K562 (cell line): ENCODE results near the gene ILKAP. TPM values are rescaled to one million over a fixed set of nuclear protein-coding genes. Genes with fewer than 3 reads are reported as not detected.

Experiments used
- ATAC-seq: fragments of 200-7000 bp; cut with Tn5 transposase; 3 replicates; pipeline ENCODE4 v1.9.1; 2020; ENCODE audit warnings: moderate library complexity
- BruUV-seq: library from RNA; stranded (reverse); fragments of 400-500 nt; replicated peaks from 2 replicates; lab custom pipeline; 2021; lab: Mats Ljungman, UMichigan
- CTCF ChIA-PET: fragments of 300-600 bp; formaldehyde crosslinking; extraction: SDS; loops from one replicate; lab custom pipeline; 2021; ENCODE audit warnings: low intra/inter-chr PET ratio; lab: Yijun Ruan, JAX
- POLR2A ChIA-PET: fragments of 300-600, 350-650 bp; sonication (Branson Sonifier 250); formaldehyde crosslinking; extraction: SDS; loops from one replicate; lab custom pipeline; 2021; ENCODE audit warnings: antibody characterized with exemption, inconsistent platforms; lab: Yijun Ruan, JAX
- DNase-seq, 4 experiments: peaks; one replicate each; pipeline versions ENCODE4 v3.0.0 to v3.0.0-alpha.2; 2011 to 2018; ENCODE audit warnings: low spot score in 3 of 4, mixed read lengths in 3 of 4; ENCODE audit errors: extremely low read depth in 1 of 4
- FAIRE-seq: peaks from 2 replicates; lab custom pipeline; 2011; peaks lifted over from hg19 to GRCh38; lab: Jason Lieb, UNC
- H2AFZ ChIP-seq: 2 replicates; pipeline ENCODE4 v1.6.0; 2011; ENCODE audit warnings: low read depth, low read length, control low read depth, inconsistent platforms
- H3K27ac ChIP-seq: fragments of 200-600 bp; 3 replicates; pipeline ENCODE4 v1.8.0; 2011; ENCODE audit warnings: low read depth, mild to moderate bottlenecking, control low read depth, inconsistent platforms, low read length, moderate library complexity, mixed read lengths; ENCODE audit errors: extremely low read depth
- H3K27me3 ChIP-seq, 2 experiments: fragments of 300-600 bp in 1 of 2; 2 replicates in 1 of 2; 3 replicates in 1 of 2; pipeline versions ENCODE4 v1.6.0 to v1.8.0; 2011; ENCODE audit warnings: inconsistent platforms in 2 of 2, low read length in 2 of 2, mild to moderate bottlenecking in 1 of 2, mixed read lengths in 1 of 2, moderate library complexity in 1 of 2; ENCODE audit not compliant: control insufficient read depth in 2 of 2, insufficient read depth in 2 of 2
- H3K36me3 ChIP-seq: fragments of 300-600 bp; 3 replicates; pipeline ENCODE4 v1.8.0; 2011; ENCODE audit warnings: mild to moderate bottlenecking, low read length, inconsistent platforms; ENCODE audit not compliant: control insufficient read depth, insufficient read depth
- H3K4me1 ChIP-seq, 2 experiments: fragments of 200-600 bp in 1 of 2; replicated peaks in 1 of 2; 2 replicates in 1 of 2; 3 replicates in 1 of 2; pipeline versions ENCODE4 v1.5.1 to v1.8.0; 2011; ENCODE audit warnings: inconsistent platforms in 2 of 2, low read length in 2 of 2, mild to moderate bottlenecking in 1 of 2, mixed read lengths in 1 of 2, moderate library complexity in 1 of 2; ENCODE audit not compliant: control insufficient read depth in 2 of 2, insufficient read depth in 2 of 2
- H3K4me2 ChIP-seq: 2 replicates; pipeline ENCODE4 v1.6.1; 2011; ENCODE audit warnings: low read length, control low read depth, inconsistent platforms, mixed read lengths; ENCODE audit not compliant: insufficient read depth
- H3K4me3 ChIP-seq: fragments of 200-600 bp; sonication (generic), shearing (Covaris generic); 2 replicates; pipeline ENCODE4 v1.5.1; 2016; ENCODE audit warnings: control low read depth, inconsistent platforms
- H3K79me2 ChIP-seq: fragments of 200-600 bp; 3 replicates; pipeline ENCODE4 v1.8.0; 2011; ENCODE audit warnings: low read length, inconsistent platforms; ENCODE audit not compliant: control insufficient read depth, insufficient read depth
- H3K9ac ChIP-seq, 2 experiments: 2 replicates each; pipeline versions ENCODE4 v1.6.0 to v1.6.1; 2011; ENCODE audit warnings: low read depth in 2 of 2, low read length in 2 of 2, control low read depth in 1 of 2, inconsistent platforms in 1 of 2, mild to moderate bottlenecking in 1 of 2, mixed read lengths in 1 of 2; ENCODE audit not compliant: insufficient read depth in 1 of 2
- H3K9me1 ChIP-seq: one replicate; pipeline ENCODE4 v1.6.0; 2011; ENCODE audit warnings: inconsistent platforms, mild to moderate bottlenecking, low read length, moderate library complexity; ENCODE audit not compliant: control insufficient read depth, insufficient read depth
- H3K9me3 ChIP-seq: replicated peaks from 2 replicates; pipeline ENCODE4 v1.5.1; 2011; ENCODE audit warnings: low read depth, low read length, inconsistent platforms; ENCODE audit not compliant: control insufficient read depth, insufficient read depth
- H4K20me1 ChIP-seq: replicated peaks from 2 replicates; pipeline ENCODE4 v1.6.1; 2011; ENCODE audit warnings: low read length, inconsistent platforms, mixed read lengths; ENCODE audit not compliant: control insufficient read depth, insufficient read depth
- ERF ChIP-seq: fragments of 450-650 bp; formaldehyde crosslinking; IDR thresholded peaks from 2 replicates; pipeline ENCODE4 v1.4.0; 2020; ENCODE audit warnings: mild to moderate bottlenecking, mixed read lengths
- HNRNPK ChIP-seq: fragments of 200-400 bp; formaldehyde crosslinking; IDR thresholded peaks from one replicate; pipeline ENCODE4 v1.6.1; 2018; ENCODE audit warnings: mild to moderate bottlenecking, low read depth, low read length; ENCODE audit not compliant: poor library complexity, severe bottlenecking
- MNT ChIP-seq, 2 experiments: fragments of 450-650 bp; conservative IDR thresholded peaks; 2 replicates each; pipeline ENCODE4 v1.6.1; 2017; ENCODE audit warnings: mild to moderate bottlenecking in 2 of 2, moderate library complexity in 2 of 2
- NFIC ChIP-seq: fragments of 450-650 bp; IDR thresholded peaks from 2 replicates; pipeline ENCODE4 v1.6.1; 2017; ENCODE audit warnings: mild to moderate bottlenecking, inconsistent platforms
- NFXL1 ChIP-seq: fragments of 450-650 bp; formaldehyde crosslinking; IDR thresholded peaks from 2 replicates; pipeline ENCODE4 v1.4.0; 2021; ENCODE audit warnings: mild to moderate bottlenecking
- PHF21A ChIP-seq: fragments of 450-650 bp; IDR thresholded peaks from 2 replicates; pipeline ENCODE4 v1.6.1; 2017; ENCODE audit warnings: low read depth, borderline replicate concordance
- PYGO2 ChIP-seq: fragments of 450-650 bp; IDR thresholded peaks from 2 replicates; pipeline ENCODE4 v1.6.1; 2016; ENCODE audit warnings: mild to moderate bottlenecking, missing genetic modification characterization, moderate library complexity, missing compliant biosample characterization
- SIN3A ChIP-seq, 2 experiments: fragments of 150-350 bp in 1 of 2; IDR thresholded peaks; 2 replicates each; pipeline ENCODE4 v1.6.1; 2011 to 2016; ENCODE audit warnings: borderline replicate concordance in 2 of 2, low read depth in 2 of 2, low read length in 2 of 2, mild to moderate bottlenecking in 2 of 2, moderate library complexity in 2 of 2; ENCODE audit not compliant: control insufficient read depth in 1 of 2
- SRSF7 ChIP-seq: fragments of 200-400 bp; formaldehyde crosslinking; optimal IDR thresholded peaks from 2 replicates; pipeline ENCODE3; 2017; ENCODE audit warnings: mild to moderate bottlenecking, low read depth, low read length
- SRSF9 ChIP-seq: fragments of 200-400 bp; formaldehyde crosslinking; IDR thresholded peaks from 2 replicates; pipeline ENCODE4 v1.6.1; 2017; ENCODE audit warnings: low read depth, low read length, borderline replicate concordance
- TEAD4 ChIP-seq, 2 experiments: sonication (generic) in 1 of 2; formaldehyde crosslinking in 1 of 2; IDR thresholded peaks; 2 replicates each; pipeline versions ENCODE4 v1.6.1 to v1.8.0; 2012 to 2022; ENCODE audit warnings: borderline replicate concordance in 1 of 2, inconsistent platforms in 1 of 2, low read length in 1 of 2, mild to moderate bottlenecking in 1 of 2, missing genetic modification reagents in 1 of 2
- ZNF143 ChIP-seq: sonication (generic); formaldehyde crosslinking; IDR thresholded peaks from 2 replicates; pipeline ENCODE4 v1.9.0; 2022; ENCODE audit warnings: mild to moderate bottlenecking, missing genetic modification reagents
- ZNF146 ChIP-seq: IDR thresholded peaks from one replicate; pipeline ENCODE4 v1.6.1; 2018; ENCODE audit warnings: missing compliant biosample characterization; ENCODE audit not compliant: unreplicated experiment
- ZNF436 ChIP-seq: fragments of 250-450, 450-650 bp; sonication (Bioruptor Pico); formaldehyde crosslinking; IDR thresholded peaks from 2 replicates; pipeline ENCODE4 v1.7.0; 2020; ENCODE audit warnings: mild to moderate bottlenecking
- WGBS: fragments of 100-300 bp; shearing (Covaris generic); methylation state at CpG from one replicate; pipeline ENCODE4 v1.1.6; 2016; ENCODE audit warnings: low coverage, mixed read lengths; ENCODE audit not compliant: insufficient coverage; ENCODE audit errors: missing lambda C conversion rate; 5-methylcytosine and 5-hydroxymethylcytosine counted together
- in situ Hi-C: fragments of 300-500 bp; cut with MboI; formaldehyde crosslinking; loops from 4 replicates; pipeline ENCODE4 v1.15.0; 2018; ENCODE audit warnings: inconsistent platforms, mixed read lengths
- intact Hi-C: fragments of 100-400 bp; cut with micrococcal nuclease; formaldehyde crosslinking; loops from 2 replicates; pipeline ENCODE4 v1.14.2; 2022
- polyA plus RNA-seq, 8 experiments: library from polyadenylated mRNA; depleted of rRNA in 4 of 8; stranded (reverse) in 5 of 8; unstranded in 3 of 8; fragments of >200 nt; fragmentation: Nextera tagmentation in 2 of 8; fragmentation: Illumina TruSeq in 1 of 8; extraction: Ambion mirVana in 2 of 8; extraction: Trizol in 1 of 8; gene quantifications; 2 replicates each; pipeline versions ENCODE4 v1.2.1 to v1.2.3, GENCODE V29; 2011 to 2014; ENCODE audit warnings: inconsistent platforms in 1 of 8, missing spikeins in 1 of 8
- total RNA-seq, 7 experiments: library from RNA; depleted of rRNA in 6 of 7; stranded (reverse); fragments of >200 nt in 6 of 7; fragmentation: Illumina TruSeq in 2 of 7; extraction: Trizol in 2 of 7; gene quantifications; 2 replicates each; pipeline versions ENCODE4 v1.2.1 to v1.2.3, GENCODE V29; 2011 to 2021; ENCODE audit warnings: low replicate concordance in 1 of 7
- TF ChIP-seq, protein P1 (sequence below): fragments of 450-650 bp; IDR thresholded peaks from 2 replicates; pipeline ENCODE4 v1.6.1; 2017; ENCODE audit warnings: antibody characterized with exemption, mild to moderate bottlenecking
- TF ChIP-seq, protein P2 (sequence below): sonication (generic); formaldehyde crosslinking; IDR thresholded peaks from 2 replicates; pipeline ENCODE4 v1.8.1; 2023; ENCODE audit warnings: mild to moderate bottlenecking, missing genetic modification reagents

ILKAP gene
- total and polyA plus RNA-seq, 9 of the 15 experiments (the other 6 are each of a cell fraction or from before 2014, with no cell fraction given) = 3.1 to 43.9 (median 20.7) TPM

DNA sequence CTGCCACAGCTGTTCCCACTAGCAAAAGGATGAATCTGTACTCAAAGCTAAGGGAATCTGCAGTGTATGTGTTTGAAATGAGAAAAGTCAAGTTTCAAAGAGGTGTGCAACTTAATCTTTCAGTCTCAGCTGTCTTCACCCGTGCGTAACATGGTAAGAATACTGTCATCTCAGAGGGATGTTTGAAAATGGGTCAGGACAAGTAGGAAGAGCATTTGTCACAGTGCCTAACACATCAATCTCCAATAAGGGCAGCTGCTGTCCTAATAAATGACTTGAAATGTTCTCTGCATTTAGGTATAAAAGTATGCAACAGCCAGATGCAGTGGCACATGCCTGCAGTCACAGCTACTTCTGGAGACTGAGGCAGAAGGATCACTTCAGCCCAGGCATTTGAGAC, 13.1 kb downstream of the ILKAP start:
- no peak overlapping the region for H3K4me3 ChIP-seq
- ChIA-PET CTCF (no interaction called here), POLR2A (interaction anchor here (0.6 to 1.2 kb wide), 4 partner anchors 11 to 595 kb away, joined by 3 to 4 read pairs (median 3); no protein-coding TSS in a partner anchor)
- H3K9ac ChIP-seq = no peak overlapping the region
- intact Hi-C loops = no loop called here
- WGBS = 88% methylated on average over 2 of the region's 2 CpGs
- ATAC-seq (no peak), FAIRE-seq (no peak), DNase-seq (no peak)
- H2AFZ ChIP-seq = no peak overlapping the region
- H3K27ac ChIP-seq = no peak overlapping the region
- no peaks in the 10 kb centered on the region for H3K27me3 ChIP-seq
- no TSS peak for BruUV-seq
- no peaks in the 10 kb centered on the region for H3K9me1 ChIP-seq
- no peak overlapping the region for H3K4me2 ChIP-seq
- in situ Hi-C loops = no loop called here
- H3K36me3 ChIP-seq = peaks cover 75% of the 10 kb centered on the region
- H3K9me3 ChIP-seq = no peaks in the 10 kb centered on the region
- H3K79me2 ChIP-seq = peaks cover 9% of the 10 kb centered on the region
- H4K20me1 ChIP-seq = no peaks in the 10 kb centered on the region
- H3K4me1 ChIP-seq = no peaks in the 10 kb centered on the region
- TF ChIP-seq SRSF7 = no peak
- no peak for TF ChIP-seq ZNF143 (CRISPR knock-in tag)
- TF ChIP-seq HNRNPK = no peak
- TF ChIP-seq SIN3A (IDR thresholded peaks at IDR 0.05; ENCODE audit: borderline replicate concordance in 2 of 2, control insufficient read depth in 1 of 2, low read depth in 2 of 2, low read length in 2 of 2) = no peak
- TF ChIP-seq, protein P1, sequence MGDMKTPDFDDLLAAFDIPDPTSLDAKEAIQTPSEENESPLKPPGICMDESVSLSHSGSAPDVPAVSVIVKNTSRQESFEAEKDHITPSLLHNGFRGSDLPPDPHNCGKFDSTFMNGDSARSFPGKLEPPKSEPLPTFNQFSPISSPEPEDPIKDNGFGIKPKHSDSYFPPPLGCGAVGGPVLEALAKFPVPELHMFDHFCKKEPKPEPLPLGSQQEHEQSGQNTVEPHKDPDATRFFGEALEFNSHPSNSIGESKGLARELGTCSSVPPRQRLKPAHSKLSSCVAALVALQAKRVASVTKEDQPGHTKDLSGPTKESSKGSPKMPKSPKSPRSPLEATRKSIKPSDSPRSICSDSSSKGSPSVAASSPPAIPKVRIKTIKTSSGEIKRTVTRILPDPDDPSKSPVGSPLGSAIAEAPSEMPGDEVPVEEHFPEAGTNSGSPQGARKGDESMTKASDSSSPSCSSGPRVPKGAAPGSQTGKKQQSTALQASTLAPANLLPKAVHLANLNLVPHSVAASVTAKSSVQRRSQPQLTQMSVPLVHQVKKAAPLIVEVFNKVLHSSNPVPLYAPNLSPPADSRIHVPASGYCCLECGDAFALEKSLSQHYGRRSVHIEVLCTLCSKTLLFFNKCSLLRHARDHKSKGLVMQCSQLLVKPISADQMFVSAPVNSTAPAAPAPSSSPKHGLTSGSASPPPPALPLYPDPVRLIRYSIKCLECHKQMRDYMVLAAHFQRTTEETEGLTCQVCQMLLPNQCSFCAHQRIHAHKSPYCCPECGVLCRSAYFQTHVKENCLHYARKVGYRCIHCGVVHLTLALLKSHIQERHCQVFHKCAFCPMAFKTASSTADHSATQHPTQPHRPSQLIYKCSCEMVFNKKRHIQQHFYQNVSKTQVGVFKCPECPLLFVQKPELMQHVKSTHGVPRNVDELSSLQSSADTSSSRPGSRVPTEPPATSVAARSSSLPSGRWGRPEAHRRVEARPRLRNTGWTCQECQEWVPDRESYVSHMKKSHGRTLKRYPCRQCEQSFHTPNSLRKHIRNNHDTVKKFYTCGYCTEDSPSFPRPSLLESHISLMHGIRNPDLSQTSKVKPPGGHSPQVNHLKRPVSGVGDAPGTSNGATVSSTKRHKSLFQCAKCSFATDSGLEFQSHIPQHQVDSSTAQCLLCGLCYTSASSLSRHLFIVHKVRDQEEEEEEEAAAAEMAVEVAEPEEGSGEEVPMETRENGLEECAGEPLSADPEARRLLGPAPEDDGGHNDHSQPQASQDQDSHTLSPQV = no peak
- no peak for TF ChIP-seq SRSF9
- TF ChIP-seq PYGO2 (tag) = no peak
- no peak for TF ChIP-seq NFIC
- TF ChIP-seq ERF (CRISPR knock-in tag) = no peak
- no peak for TF ChIP-seq NFXL1 (CRISPR knock-in tag)
- no peak for TF ChIP-seq MNT (conservative IDR thresholded peaks at IDR 0.05)
- no peak for TF ChIP-seq ZNF436
- no peak for TF ChIP-seq PHF21A
- TF ChIP-seq, protein P2, sequence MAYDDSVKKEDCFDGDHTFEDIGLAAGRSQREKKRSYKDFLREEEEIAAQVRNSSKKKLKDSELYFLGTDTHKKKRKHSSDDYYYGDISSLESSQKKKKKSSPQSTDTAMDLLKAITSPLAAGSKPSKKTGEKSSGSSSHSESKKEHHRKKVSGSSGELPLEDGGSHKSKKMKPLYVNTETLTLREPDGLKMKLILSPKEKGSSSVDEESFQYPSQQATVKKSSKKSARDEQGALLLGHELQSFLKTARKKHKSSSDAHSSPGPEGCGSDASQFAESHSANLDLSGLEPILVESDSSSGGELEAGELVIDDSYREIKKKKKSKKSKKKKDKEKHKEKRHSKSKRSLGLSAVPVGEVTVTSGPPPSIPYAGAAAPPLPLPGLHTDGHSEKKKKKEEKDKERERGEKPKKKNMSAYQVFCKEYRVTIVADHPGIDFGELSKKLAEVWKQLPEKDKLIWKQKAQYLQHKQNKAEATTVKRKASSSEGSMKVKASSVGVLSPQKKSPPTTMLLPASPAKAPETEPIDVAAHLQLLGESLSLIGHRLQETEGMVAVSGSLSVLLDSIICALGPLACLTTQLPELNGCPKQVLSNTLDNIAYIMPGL = no peak
- no peak for TF ChIP-seq ZNF146 (CRISPR knock-in tag)
- no peak for TF ChIP-seq TEAD4 (IDR thresholded peaks at IDR 0.05; ENCODE audit: low read length)
- no peak for TF ChIP-seq TEAD4 (CRISPR knock-in tag; IDR thresholded peaks at IDR 0.05; ENCODE audit: borderline replicate concordance)
